HCT116 (cell line): ENCODE measurements around the gene CCDC87. TPM values are rescaled to one million over a fixed set of nuclear protein-coding genes. Genes with fewer than 3 reads are reported as not detected.

Source experiments
- ATAC-seq: fragments of 200-7000 bp; cut with Tn5 transposase; 2 replicates; pipeline ENCODE4 v1.9.1; 2020; ENCODE audit warnings: mild to moderate bottlenecking, moderate library complexity
- BruUV-seq: library from RNA; stranded (reverse); fragments of 400-500 nt; replicated peaks from 2 replicates; lab custom pipeline; 2021; lab: Mats Ljungman, UMichigan
- CTCF ChIA-PET: fragments of 300-600 bp; sonication (Branson Sonifier 250); formaldehyde crosslinking; loops from one replicate; lab custom pipeline; 2021; ENCODE audit warnings: antibody characterized with exemption; lab: Charles Lee
- POLR2A ChIA-PET: fragments of 300-600, 350-600 bp; sonication (Branson Sonifier 250); formaldehyde crosslinking; loops from one replicate; lab custom pipeline; 2021; ENCODE audit warnings: antibody characterized with exemption; lab: Charles Lee
- RAD21 ChIA-PET, 2 experiments: fragments of 300-600 bp; sonication (Branson Sonifier 250); formaldehyde crosslinking; loops; one replicate each; lab custom pipeline; 2023; ENCODE audit warnings: low total read pairs in 2 of 2; ENCODE audit not compliant: uncharacterized antibody in 2 of 2, unreplicated experiment in 2 of 2, low non-redundant PET in 1 of 2; lab: Charles Lee
- DNase-seq: peaks from one replicate; pipeline ENCODE4 v3.0.0-alpha.2; 2010; ENCODE audit warnings: low read depth, low spot score
- H2AFZ ChIP-seq: fragments of 200-600 bp; shearing (Covaris generic), sonication (generic); 2 replicates; pipeline ENCODE4 v1.6.1; 2017; ENCODE audit warnings: low read depth, mixed run types, mixed read lengths, antibody characterized with exemption, low read length; ENCODE audit not compliant: poor library complexity, severe bottlenecking
- H3K27ac ChIP-seq: 2 replicates; pipeline ENCODE4 v1.5.1; 2012; ENCODE audit warnings: low read depth, low read length
- H3K27me3 ChIP-seq: fragments of 200-600 bp; sonication (generic); 2 replicates; pipeline ENCODE4 v1.6.1; 2016; ENCODE audit warnings: mixed run types, low read length, mixed read lengths; ENCODE audit not compliant: insufficient read depth
- H3K36me3 ChIP-seq, 2 experiments: fragments of 200-500 bp in 1 of 2; fragments of 200-600 bp in 1 of 2; sonication (Bioruptor generic) in 1 of 2; sonication (generic) in 1 of 2; 2 replicates each; pipeline versions ENCODE4 v1.5.1 to v1.6.1; 2014 to 2016; ENCODE audit warnings: low read length in 2 of 2, inconsistent platforms in 1 of 2, mixed read lengths in 1 of 2, mixed run types in 1 of 2; ENCODE audit not compliant: insufficient read depth in 2 of 2, control insufficient read depth in 1 of 2
- H3K4me1 ChIP-seq, 2 experiments: fragments of 200-600 bp in 1 of 2; sonication (generic) in 1 of 2; 2 replicates each; pipeline versions ENCODE4 v1.5.1 to v1.6.1; 2012 to 2017; ENCODE audit warnings: low read length in 2 of 2, inconsistent platforms in 1 of 2, mild to moderate bottlenecking in 1 of 2, mixed read lengths in 1 of 2, mixed run types in 1 of 2, moderate library complexity in 1 of 2; ENCODE audit not compliant: insufficient read depth in 2 of 2, control insufficient read depth in 1 of 2
- H3K4me2 ChIP-seq: fragments of 200-600 bp; sonication (generic); 2 replicates; pipeline ENCODE4 v1.6.1; 2017; ENCODE audit warnings: mixed run types, low read length, mixed read lengths
- H3K4me3 ChIP-seq, 2 experiments: fragments of 200-600 bp in 1 of 2; sonication (generic) in 1 of 2; replicated peaks in 1 of 2; 2 replicates each; pipeline ENCODE4 v1.5.1; 2011 to 2016; ENCODE audit warnings: low read length in 2 of 2, control low read depth in 1 of 2, low read depth in 1 of 2, mild to moderate bottlenecking in 1 of 2, mixed read lengths in 1 of 2, mixed run types in 1 of 2
- H3K79me2 ChIP-seq: fragments of 200-600 bp; sonication (generic); 2 replicates; pipeline ENCODE4 v1.6.1; 2017; ENCODE audit warnings: mild to moderate bottlenecking, mixed run types, low read length, moderate library complexity, mixed read lengths; ENCODE audit not compliant: insufficient read depth
- H3K9ac ChIP-seq: fragments of 200-600 bp; sonication (generic); 2 replicates; pipeline ENCODE4 v1.6.1; 2016; ENCODE audit warnings: low read length, mixed read lengths
- H3K9me2 ChIP-seq: fragments of 200-600 bp; sonication (generic), shearing (Covaris generic); 2 replicates; pipeline ENCODE4 v1.6.1; 2017; ENCODE audit warnings: mixed run types, mild to moderate bottlenecking, moderate library complexity; ENCODE audit not compliant: insufficient read depth
- H3K9me3 ChIP-seq, 2 experiments: fragments of 200-500 bp in 1 of 2; fragments of 200-600 bp in 1 of 2; sonication (Bioruptor generic) in 1 of 2; sonication (generic) in 1 of 2; 2 replicates each; pipeline ENCODE4 v1.6.1; 2014 to 2017; ENCODE audit warnings: low read length in 2 of 2, mixed read lengths in 2 of 2, inconsistent platforms in 1 of 2, low read depth in 1 of 2, mild to moderate bottlenecking in 1 of 2, mixed run types in 1 of 2, moderate library complexity in 1 of 2; ENCODE audit not compliant: control insufficient read depth in 1 of 2, insufficient read depth in 1 of 2
- H4K20me1 ChIP-seq: fragments of 200-600 bp; sonication (generic), shearing (Covaris generic); 2 replicates; pipeline ENCODE4 v1.6.1; 2017; ENCODE audit warnings: mixed run types, mild to moderate bottlenecking, moderate library complexity; ENCODE audit not compliant: insufficient read depth
- CTCF ChIP-seq, 3 experiments: fragments of 200-600 bp in 1 of 3; sonication (generic) in 1 of 3; IDR thresholded peaks in 2 of 3; conservative IDR thresholded peaks in 1 of 3; 2 replicates each; pipeline ENCODE4 v1.5.1; 2012 to 2017; ENCODE audit warnings: low read depth in 2 of 3, low read length in 2 of 3, antibody characterized with exemption in 1 of 3, borderline replicate concordance in 1 of 3, control low read depth in 1 of 3, mild to moderate bottlenecking in 1 of 3, mixed read lengths in 1 of 3, mixed run types in 1 of 3, moderate library complexity in 1 of 3; ENCODE audit not compliant: insufficient read depth in 1 of 3
- EZH2phosphoT487 ChIP-seq: fragments of 200-600 bp; IDR thresholded peaks from 2 replicates; pipeline ENCODE4 v1.6.1; 2018; ENCODE audit warnings: antibody characterized with exemption, borderline replicate concordance
- FOSL1 ChIP-seq: IDR thresholded peaks from 2 replicates; pipeline ENCODE4 v1.6.1; 2012; ENCODE audit warnings: low read depth
- POLR2A ChIP-seq: IDR thresholded peaks from 2 replicates; pipeline ENCODE4 v1.7.0; 2011; ENCODE audit warnings: borderline replicate concordance; ENCODE audit not compliant: insufficient read depth, insufficient read length; ENCODE audit errors: extremely low read depth
- POLR2AphosphoS5 ChIP-seq: IDR thresholded peaks from 2 replicates; pipeline ENCODE4 v1.6.1; 2011; ENCODE audit warnings: mild to moderate bottlenecking, low read depth, low read length, moderate library complexity
- RAD21 ChIP-seq: IDR thresholded peaks from 2 replicates; pipeline ENCODE4 v1.6.1; 2012; ENCODE audit warnings: low read depth, mild to moderate bottlenecking
- ZFX ChIP-seq: fragments of 450-650 bp; IDR thresholded peaks from 2 replicates; pipeline ENCODE4 v1.6.1; 2017
- intact Hi-C: fragments of 100-400 bp; cut with micrococcal nuclease; formaldehyde crosslinking; loops from 2 replicates; pipeline ENCODE4 v1.10.0; 2022
- total RNA-seq: library from RNA; stranded (reverse); gene quantifications from one replicate; pipeline ENCODE4 v1.2.1, GENCODE V29; 2021; ENCODE audit not compliant: unreplicated experiment

CCDC87 gene
- total RNA-seq, 1 experiment from 2014 or later: 0.39 TPM

- CTCF ChIA-PET: no interaction called here
- TF ChIP-seq FOSL1 (no peak), ZFX (no peak), RAD21 (no peak), POLR2A (no peak)
- ATAC-seq (no peak), DNase-seq (no peak)
- intact Hi-C loops: no loop called here
- Histone ChIP-seq H3K4me1 (peaks cover 0 to 12% of the 10 kb centered on the region in 2 experiments; a peak in 2 of 4 replicates), H3K9me2 (no peaks in the 10 kb centered on the region), H4K20me1 (no peaks in the 10 kb centered on the region), H3K4me3 (no peak overlapping the region), H3K9me3 (no peaks in the 10 kb centered on the region), H3K79me2 (no peaks in the 10 kb centered on the region), H3K4me2 (no peak overlapping the region), H3K36me3 (no peaks in the 10 kb centered on the region), H3K9ac (no peak overlapping the region), H2AFZ (no peak overlapping the region), H3K27ac (no peak overlapping the region), H3K27me3 (no peaks in the 10 kb centered on the region)
- POLR2A ChIA-PET: interaction anchor here (1.1 kb wide), 1 partner anchor 12 kb away, joined by 3 read pairs; no protein-coding TSS in a partner anchor
- no TSS peak for BruUV-seq
- RAD21 ChIA-PET: no interaction called here
Observed at GRCh38 chr11:66549696-66550095, 43.2 kb downstream of the CCDC87 start.

GRCh38 chr11:66548774-66549630 lies 43.9 kb downstream of the CCDC87 start:
- H3K9me3 ChIP-seq: no peaks in the 10 kb centered on the region
- no peaks in the 10 kb centered on the region for H3K9me2 ChIP-seq
- no peak for DNase-seq
- no peaks in the 10 kb centered on the region for H3K79me2 ChIP-seq
- H3K27ac ChIP-seq: no peak overlapping the region
- H3K4me1 ChIP-seq: peaks cover 0 to 12% of the 10 kb centered on the region in 2 experiments; a peak in 2 of 4 replicates
- intact Hi-C loops: no loop called here
- no peak for ATAC-seq
- H3K4me2 ChIP-seq: no peak overlapping the region
- CTCF ChIA-PET: no interaction called here
- H3K27me3 ChIP-seq: no peaks in the 10 kb centered on the region
- H3K9ac ChIP-seq: no peak overlapping the region
- H3K4me3 ChIP-seq: no peak overlapping the region
- TF ChIP-seq RAD21: no peak
- no peak for TF ChIP-seq POLR2AphosphoS5
- no peak for TF ChIP-seq EZH2phosphoT487
- TF ChIP-seq CTCF (IDR thresholded peaks at IDR 0.05 in 2 of 3, conservative IDR thresholded peaks at IDR 0.05 in 1 of 3; ENCODE audit: borderline replicate concordance in 1 of 3, insufficient read depth in 1 of 3, low read depth in 2 of 3, low read length in 2 of 3): no peak
- POLR2A ChIA-PET: interaction anchor here (1.1 kb wide), 1 partner anchor 13 kb away, joined by 3 read pairs; no protein-coding TSS in a partner anchor
- BruUV-seq: no TSS peak
- H3K36me3 ChIP-seq: no peaks in the 10 kb centered on the region
- no peak overlapping the region for H2AFZ ChIP-seq
- RAD21 ChIA-PET: interaction anchor here in 1 of 2 experiments (0.6 kb wide), 1 partner anchor 280 kb away, joined by 3 read pairs; no protein-coding TSS in a partner anchor
- H4K20me1 ChIP-seq: no peaks in the 10 kb centered on the region
